HEK293 (cell line): ENCODE measurements around the gene LZTR1.

Experiments
- CTCF ChIP-seq: fragments of 450-650 bp; formaldehyde crosslinking; IDR thresholded peaks from 2 replicates; pipeline ENCODE4 v1.5.1; 2016; ENCODE audit warnings: missing biosample characterization, missing genetic modification characterization
- MYNN ChIP-seq: fragments of 450-650 bp; formaldehyde crosslinking; IDR thresholded peaks from 2 replicates; pipeline ENCODE4 v1.5.1; 2016; ENCODE audit warnings: missing biosample characterization, missing genetic modification characterization, borderline replicate concordance
- SP2 ChIP-seq: fragments of 450-650 bp; formaldehyde crosslinking; IDR thresholded peaks from 2 replicates; pipeline ENCODE4 v1.5.1; 2016; ENCODE audit warnings: missing biosample characterization, missing genetic modification characterization
- ZBTB7A ChIP-seq: fragments of 450-650 bp; formaldehyde crosslinking; IDR thresholded peaks from 2 replicates; pipeline ENCODE4 v1.5.1; 2016; ENCODE audit warnings: low read depth, missing biosample characterization, missing genetic modification characterization
- ZNF280C ChIP-seq: fragments of 450-650 bp; formaldehyde crosslinking; IDR thresholded peaks from 2 replicates; pipeline ENCODE4 v1.5.1; 2016; ENCODE audit warnings: missing biosample characterization, missing genetic modification characterization
- ZNF610 ChIP-seq: fragments of 450-650 bp; formaldehyde crosslinking; IDR thresholded peaks from 2 replicates; pipeline ENCODE4 v1.5.1; 2016; ENCODE audit warnings: missing biosample characterization, missing genetic modification characterization, borderline replicate concordance

DNA sequence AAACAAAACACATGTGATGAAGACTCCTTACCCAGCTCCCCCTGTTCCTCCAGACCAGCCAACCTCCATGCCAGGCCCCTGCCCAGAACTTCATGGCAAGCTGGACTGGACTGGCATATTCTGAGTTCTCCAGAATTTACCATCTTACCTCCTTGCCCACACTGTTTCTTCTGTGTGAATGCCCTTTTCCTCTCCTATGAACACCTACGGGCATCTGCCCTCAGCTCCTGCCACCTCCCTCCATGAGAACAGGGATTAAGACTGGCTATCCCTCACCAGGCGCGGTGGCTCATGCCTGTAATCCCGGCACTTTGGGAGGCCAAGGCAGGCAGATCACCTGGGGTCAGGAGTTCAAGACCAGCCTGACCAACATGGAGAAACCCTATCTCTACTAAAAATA, 21.5 kb upstream of the LZTR1 start:
- no peak for TF ChIP-seq ZNF280C (tag by site-specific recombination)
- no peak for TF ChIP-seq CTCF
- TF ChIP-seq ZNF610 (tag by site-specific recombination) = no peak
- no peak for TF ChIP-seq ZBTB7A (tag by site-specific recombination)
- TF ChIP-seq SP2 (tag by site-specific recombination) = no peak
- no peak for TF ChIP-seq MYNN
